CD4-positive, alpha-beta memory T cell (primary cell): ENCODE data around the gene TGFBR2. TPM values are rescaled to one million over a fixed set of nuclear protein-coding genes. Genes with fewer than 3 reads are reported as not detected.

Experiments used
- CTCF ChIA-PET: fragments of 350-600 bp; sonication (Branson Sonifier 250); formaldehyde crosslinking; loops from one replicate; lab custom pipeline; 2021; ENCODE audit warnings: inconsistent platforms; ENCODE audit not compliant: partially characterized antibody; lab: Charles Lee
- POLR2A ChIA-PET: fragments of 350-600 bp; sonication (Branson Sonifier 250); formaldehyde crosslinking; loops from one replicate; lab custom pipeline; 2021; ENCODE audit not compliant: partially characterized antibody; lab: Charles Lee
- DNase-seq, 5 donors: peaks; one replicate each; pipeline versions ENCODE4 v3.0.0 to v3.0.0-alpha.2; 2020 to 2022; ENCODE audit warnings: mixed read lengths in 1 of 5
- H3K27ac ChIP-seq: one replicate; pipeline ENCODE4 v1.7.0; 2013; ENCODE audit warnings: low read depth, low read length
- H3K27me3 ChIP-seq: 2 replicates; pipeline ENCODE4 v1.7.0; 2013; ENCODE audit warnings: mild to moderate bottlenecking, low read length, moderate library complexity; ENCODE audit not compliant: insufficient read depth
- H3K36me3 ChIP-seq: 2 replicates; pipeline ENCODE4 v1.7.0; 2013; ENCODE audit warnings: mild to moderate bottlenecking, low read length, moderate library complexity; ENCODE audit not compliant: insufficient read depth
- H3K4me1 ChIP-seq: 2 replicates; pipeline ENCODE4 v1.7.0; 2013; ENCODE audit warnings: mild to moderate bottlenecking, low read length, moderate library complexity; ENCODE audit not compliant: insufficient read depth
- H3K4me3 ChIP-seq, 2 donors: one replicate each; pipeline ENCODE4 v1.7.0; 2013; ENCODE audit warnings: low read length in 2 of 2, mild to moderate bottlenecking in 1 of 2
- H3K9me3 ChIP-seq, 2 donors: one replicate each; pipeline ENCODE4 v1.7.0; 2013; ENCODE audit warnings: low read length in 2 of 2, control low read depth in 1 of 2; ENCODE audit not compliant: control insufficient read depth in 1 of 2
- H3K27ac Mint-ChIP-seq, 7 donors: one replicate each; pipeline ENCODE4 v1.8.0; 2020 to 2021; ENCODE audit warnings: mixed read lengths in 7 of 7, mild to moderate bottlenecking in 6 of 7, inconsistent platforms in 3 of 7, moderate library complexity in 3 of 7
- H3K27me3 Mint-ChIP-seq, 2 donors: one replicate each; pipeline ENCODE4 v1.8.0; 2020 to 2021; ENCODE audit warnings: mixed read lengths in 2 of 2
- H3K36me3 Mint-ChIP-seq, 2 donors: one replicate each; pipeline ENCODE4 v1.8.0; 2020 to 2021; ENCODE audit warnings: mixed read lengths in 2 of 2, inconsistent platforms in 1 of 2, mild to moderate bottlenecking in 1 of 2
- H3K4me1 Mint-ChIP-seq, 4 donors: one replicate each; pipeline ENCODE4 v1.8.0; 2020 to 2021; ENCODE audit warnings: mixed read lengths in 4 of 4, mild to moderate bottlenecking in 1 of 4
- H3K4me3 Mint-ChIP-seq, 8 donors: one replicate each; pipeline ENCODE4 v1.8.0; 2020 to 2021; ENCODE audit warnings: mixed read lengths in 8 of 8, mild to moderate bottlenecking in 7 of 8, moderate library complexity in 6 of 8, inconsistent platforms in 3 of 8
- H3K9me3 Mint-ChIP-seq, 8 donors: one replicate each; pipeline ENCODE4 v1.8.0; 2020 to 2021; ENCODE audit warnings: mixed read lengths in 8 of 8, mild to moderate bottlenecking in 5 of 8, inconsistent platforms in 3 of 8, moderate library complexity in 1 of 8
- intact Hi-C: fragments of 100-400 bp; cut with micrococcal nuclease; formaldehyde crosslinking; loops from one replicate; pipeline ENCODE4 v1.15.1; 2023
- polyA plus RNA-seq, 2 donors: library from polyadenylated mRNA; unstranded; fragments of 300-500 nt; fragmentation: Illumina TruSeq; gene quantifications; one replicate each; pipeline ENCODE4 v1.2.3, GENCODE V29; 2021
- total RNA-seq, 2 experiments: library from RNA; stranded (reverse); gene quantifications; one replicate each; pipeline ENCODE4 v1.2.3, GENCODE V29; 2021

Gene TGFBR2
- total and polyA plus RNA-seq, 4 experiments from 2014 or later, result 58.7 to 110 (median 110) TPM

DNA sequence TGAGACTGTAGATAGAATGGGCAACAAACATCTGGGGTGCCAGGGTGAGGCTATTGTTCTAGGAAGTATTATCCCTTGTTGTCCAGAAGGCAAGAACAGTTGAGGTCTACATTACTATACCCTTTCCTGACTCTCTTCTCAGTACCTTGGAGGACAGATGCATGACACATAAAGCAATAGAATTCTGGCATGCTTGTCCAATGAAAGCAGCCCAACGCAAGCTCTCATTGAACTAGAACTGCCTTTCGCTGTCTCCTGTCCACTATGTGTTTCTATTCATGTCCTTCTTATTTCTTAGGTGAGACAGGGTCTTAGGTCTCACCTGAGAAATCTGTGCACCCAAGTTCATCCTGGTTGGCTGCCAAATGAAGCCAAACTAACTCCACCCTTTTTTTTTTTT is 68.6 kb downstream of the TGFBR2 start:
- peak overlapping the region; percentile 31 to 81 (median 63) for H3K4me3 Mint-ChIP-seq
- H3K4me1 ChIP-seq, result peaks cover 88% of the 10 kb centered on the region

DNA sequence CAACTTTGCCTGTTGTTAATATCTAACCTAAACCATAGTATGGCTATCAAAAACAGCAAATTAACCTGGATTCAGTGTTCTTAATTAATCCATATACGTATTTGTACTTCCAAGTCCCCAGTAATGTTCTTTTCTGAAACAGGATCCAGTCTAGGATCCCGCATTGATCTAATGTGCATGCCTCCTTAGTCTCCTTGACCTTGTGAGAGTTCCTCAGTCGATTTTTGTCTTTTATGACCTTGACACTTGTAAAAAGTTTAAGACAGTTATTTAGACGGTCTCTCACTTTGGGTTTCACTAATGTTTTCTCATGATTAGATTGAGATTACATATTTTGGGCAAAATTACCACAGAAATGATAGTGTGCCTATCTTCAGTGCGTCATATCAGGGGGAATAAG is 69.4 kb downstream of the TGFBR2 start:
- no peaks in the 10 kb centered on the region for H3K9me3 Mint-ChIP-seq

More for the DNA sequence above, 68.6 kb downstream of the TGFBR2 start:
- Histone ChIP-seq H3K36me3 (peaks cover 78% of the 10 kb centered on the region), H3K27me3 (no peaks in the 10 kb centered on the region), H3K9me3 (no peaks in the 10 kb centered on the region), H3K27ac (no peak overlapping the region), H3K4me3 (no peak overlapping the region)
- H3K27me3 Mint-ChIP-seq, result no peaks in the 10 kb centered on the region
- DNase-seq, result no peak
- H3K9me3 Mint-ChIP-seq, result no peaks in the 10 kb centered on the region
- peak overlapping the region; percentile 48 to 87 (median 62) for H3K27ac Mint-ChIP-seq
- ChIA-PET POLR2A (interaction anchor here (1.7 to 2.3 kb wide), 2 partner anchors 64 to 68 kb away, joined by 5 to 10 read pairs; partner anchors contain the start of gene TGFBR2), CTCF (interaction anchor here (0.8 kb wide), 1 partner anchor 320 kb away, joined by 3 read pairs; no protein-coding TSS in a partner anchor)
- H3K36me3 Mint-ChIP-seq, result peaks cover 88 to 98% of the 10 kb centered on the region in 2 donors
- peaks cover 70 to 100% (median 85%) of the 10 kb centered on the region in 4 donors for H3K4me1 Mint-ChIP-seq
- intact Hi-C loops, result no loop called here

DNA sequence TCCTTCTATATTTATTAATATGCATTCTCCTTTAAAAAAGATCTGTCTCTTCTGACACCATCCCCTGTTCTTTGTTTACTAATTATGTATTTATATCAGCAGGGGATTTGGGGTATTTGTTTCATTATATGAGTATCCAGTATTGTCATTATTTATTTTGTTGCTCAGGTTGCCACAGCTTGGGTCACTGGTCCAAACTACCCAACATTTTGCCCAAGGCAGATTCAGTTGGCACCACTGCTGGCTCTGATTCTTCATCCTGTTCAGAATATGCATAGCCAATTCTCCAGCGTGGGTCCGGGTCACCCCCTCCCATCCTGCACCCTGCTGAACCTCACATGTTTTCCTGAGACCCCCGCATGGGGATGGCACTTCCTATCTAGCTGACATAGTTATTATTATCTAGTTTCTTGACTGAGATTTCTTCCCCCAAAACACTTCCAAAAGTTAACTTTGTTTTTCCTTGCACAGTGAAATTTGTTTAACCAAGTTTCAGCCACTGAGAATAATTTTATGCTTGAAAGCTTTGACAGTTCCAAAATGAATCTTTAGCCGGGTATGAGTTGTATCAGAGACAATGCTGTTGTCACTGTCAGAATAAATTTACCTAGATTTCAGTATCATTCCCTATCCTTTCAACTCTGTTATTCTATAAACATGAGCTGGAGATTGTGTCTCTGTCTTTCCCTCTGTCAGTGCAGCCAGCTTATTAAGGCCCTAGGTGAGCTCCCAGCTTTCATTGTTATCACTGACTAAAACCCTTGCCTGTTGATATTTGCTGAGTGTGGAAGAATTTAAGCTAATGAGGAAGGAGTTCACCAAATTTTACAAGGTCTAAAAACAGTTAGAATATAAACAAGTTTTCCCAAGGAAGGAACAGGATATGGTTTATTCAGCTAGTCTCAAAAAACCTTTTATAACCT is 70.3 kb downstream of the TGFBR2 start:
- Mint-ChIP-seq H3K27ac (peak overlapping the region; percentile 39 to 77 (median 71)), H3K36me3 (peaks cover 86 to 95% of the 10 kb centered on the region in 2 donors), H3K9me3 (no peaks in the 10 kb centered on the region), H3K4me3 (peak overlapping the region in 7 of 8 donors; percentile 25 to 73 (median 47)), H3K4me1 (peaks cover 68 to 100% (median 87%) of the 10 kb centered on the region in 4 donors), H3K27me3 (no peaks in the 10 kb centered on the region)
- CTCF ChIA-PET, result interaction anchor here (1.3 to 2.3 kb wide), 5 partner anchors 16 to 357 kb away, joined by 3 to 8 read pairs (median 4); no protein-coding TSS in a partner anchor
- intact Hi-C loops, result loop anchor here (1.0 kb wide), 1 partner anchor 9 kb away; no protein-coding TSS in a partner anchor
- H3K27ac ChIP-seq, result no peak overlapping the region
- H3K4me1 ChIP-seq, result peaks cover 85% of the 10 kb centered on the region
- no peaks in the 10 kb centered on the region for H3K27me3 ChIP-seq
- POLR2A ChIA-PET, result interaction anchor here (0.9 to 4.0 kb wide), 8 partner anchors 9 to 69 kb away, joined by 3 to 21 read pairs (median 4); partner anchors contain the start of gene TGFBR2
- H3K4me3 ChIP-seq, result no peak overlapping the region
- no peak for DNase-seq
- H3K9me3 ChIP-seq, result no peaks in the 10 kb centered on the region
- H3K36me3 ChIP-seq, result peaks cover 64% of the 10 kb centered on the region

More for the DNA sequence above, 69.4 kb downstream of the TGFBR2 start:
- intact Hi-C loops, result loop anchor here (1.0 kb wide), 1 partner anchor 8 kb away; no protein-coding TSS in a partner anchor
- ChIA-PET CTCF (interaction anchor here (0.8 to 2.2 kb wide), 2 partner anchors 17 to 321 kb away, joined by 3 to 8 read pairs; no protein-coding TSS in a partner anchor), POLR2A (interaction anchor here (2.6 kb wide), 1 partner anchor 32 kb away, joined by 6 read pairs; no protein-coding TSS in a partner anchor)
- Mint-ChIP-seq H3K27me3 (no peaks in the 10 kb centered on the region), H3K4me1 (peaks cover 69 to 100% (median 87%) of the 10 kb centered on the region in 4 donors), H3K36me3 (peaks cover 88 to 97% of the 10 kb centered on the region in 2 donors), H3K27ac (peak overlapping the region in 6 of 7 donors; percentile 26 to 79 (median 58)), H3K4me3 (peak overlapping the region in 6 of 8 donors; percentile 47 to 81 (median 63))
- Histone ChIP-seq H3K27me3 (no peaks in the 10 kb centered on the region), H3K9me3 (no peaks in the 10 kb centered on the region), H3K4me1 (peaks cover 83% of the 10 kb centered on the region), H3K27ac (no peak overlapping the region), H3K4me3 (no peak overlapping the region), H3K36me3 (peaks cover 70% of the 10 kb centered on the region)
- no peak for DNase-seq

DNA sequence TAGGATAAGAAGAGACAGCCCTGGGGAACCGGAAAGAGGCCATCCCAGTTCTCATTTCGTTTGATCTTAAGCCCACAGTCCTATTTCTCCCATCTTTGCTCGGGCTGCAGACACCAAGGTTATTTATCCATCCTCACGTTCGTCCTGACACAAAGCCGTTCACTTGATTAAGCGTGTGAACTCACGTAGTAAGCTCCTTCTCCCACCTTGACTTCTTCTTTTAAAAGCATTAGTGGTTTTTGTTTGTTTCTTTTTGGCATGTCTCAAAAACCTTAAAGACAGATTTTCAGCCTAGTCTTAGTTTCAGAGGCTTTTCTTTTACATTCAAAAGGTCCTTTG is 70.9 kb downstream of the TGFBR2 start:
- ChIA-PET POLR2A (interaction anchor here (0.9 to 4.0 kb wide), 8 partner anchors 8 to 70 kb away, joined by 3 to 21 read pairs (median 4); partner anchors contain the start of gene TGFBR2), CTCF (interaction anchor here (1.3 to 2.3 kb wide), 6 partner anchors 16 to 358 kb away, joined by 3 to 8 read pairs (median 4); no protein-coding TSS in a partner anchor)
- no peak for DNase-seq
- H3K9me3 Mint-ChIP-seq, result no peaks in the 10 kb centered on the region
- peaks cover 69 to 100% (median 87%) of the 10 kb centered on the region in 4 donors for H3K4me1 Mint-ChIP-seq
- H3K9me3 ChIP-seq, result no peaks in the 10 kb centered on the region
- H3K36me3 ChIP-seq, result peaks cover 58% of the 10 kb centered on the region
- H3K27me3 Mint-ChIP-seq, result no peaks in the 10 kb centered on the region
- H3K27ac Mint-ChIP-seq, result peak overlapping the region; percentile 2 to 85 (median 47)
- no peaks in the 10 kb centered on the region for H3K27me3 ChIP-seq
- H3K27ac ChIP-seq, result no peak overlapping the region
- intact Hi-C loops, result no loop called here
- peak overlapping the region in 2 of 8 donors; percentile 39 to 53 for H3K4me3 Mint-ChIP-seq
- H3K4me3 ChIP-seq, result no peak overlapping the region
- H3K4me1 ChIP-seq, result peaks cover 86% of the 10 kb centered on the region
- H3K36me3 Mint-ChIP-seq, result peaks cover 85 to 93% of the 10 kb centered on the region in 2 donors

DNA sequence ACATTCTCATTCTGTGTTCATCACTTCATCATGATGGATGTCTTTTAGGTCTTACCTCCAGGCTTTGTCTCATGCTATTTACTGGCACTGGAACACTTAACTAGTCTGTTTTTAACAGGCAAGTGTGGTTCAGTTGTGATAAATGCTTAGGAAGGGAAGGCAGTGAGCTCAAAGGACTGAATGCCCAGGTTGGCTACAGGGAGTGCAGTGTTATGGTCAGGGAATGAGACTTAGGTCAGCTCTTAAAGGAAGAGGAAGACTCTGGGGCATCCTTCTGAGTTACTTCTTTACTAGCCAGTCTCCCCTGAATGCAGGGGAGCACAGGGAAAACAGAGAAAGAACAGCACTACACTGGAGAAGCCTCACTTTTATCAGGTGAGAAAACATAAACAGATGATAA is 72.6 kb downstream of the TGFBR2 start:
- no peak for DNase-seq
- Mint-ChIP-seq H3K4me1 (peaks cover 67 to 98% (median 85%) of the 10 kb centered on the region in 4 donors), H3K36me3 (peaks cover 80 to 87% of the 10 kb centered on the region in 2 donors), H3K4me3 (peak overlapping the region in 4 of 8 donors; percentile 3 to 28 (median 12)), H3K9me3 (no peaks in the 10 kb centered on the region), H3K27ac (peak overlapping the region in 5 of 7 donors; percentile 40 to 93 (median 76)), H3K27me3 (no peaks in the 10 kb centered on the region)
- no peak overlapping the region for H3K27ac ChIP-seq
- ChIA-PET CTCF (interaction anchor here (1.3 to 1.6 kb wide), 4 partner anchors 14 to 636 kb away, joined by 3 to 8 read pairs (median 3); partner anchors contain the start of gene TGFBR2), POLR2A (interaction anchor here (0.5 to 4.0 kb wide), 8 partner anchors 9 to 79 kb away, joined by 3 to 21 read pairs (median 4); partner anchors contain the start of gene TGFBR2)
- H3K4me1 ChIP-seq, result peaks cover 86% of the 10 kb centered on the region
- no peaks in the 10 kb centered on the region for H3K27me3 ChIP-seq
- H3K9me3 ChIP-seq, result no peaks in the 10 kb centered on the region
- intact Hi-C loops, result no loop called here
- peaks cover 48% of the 10 kb centered on the region for H3K36me3 ChIP-seq
- H3K4me3 ChIP-seq, result no peak overlapping the region

DNA sequence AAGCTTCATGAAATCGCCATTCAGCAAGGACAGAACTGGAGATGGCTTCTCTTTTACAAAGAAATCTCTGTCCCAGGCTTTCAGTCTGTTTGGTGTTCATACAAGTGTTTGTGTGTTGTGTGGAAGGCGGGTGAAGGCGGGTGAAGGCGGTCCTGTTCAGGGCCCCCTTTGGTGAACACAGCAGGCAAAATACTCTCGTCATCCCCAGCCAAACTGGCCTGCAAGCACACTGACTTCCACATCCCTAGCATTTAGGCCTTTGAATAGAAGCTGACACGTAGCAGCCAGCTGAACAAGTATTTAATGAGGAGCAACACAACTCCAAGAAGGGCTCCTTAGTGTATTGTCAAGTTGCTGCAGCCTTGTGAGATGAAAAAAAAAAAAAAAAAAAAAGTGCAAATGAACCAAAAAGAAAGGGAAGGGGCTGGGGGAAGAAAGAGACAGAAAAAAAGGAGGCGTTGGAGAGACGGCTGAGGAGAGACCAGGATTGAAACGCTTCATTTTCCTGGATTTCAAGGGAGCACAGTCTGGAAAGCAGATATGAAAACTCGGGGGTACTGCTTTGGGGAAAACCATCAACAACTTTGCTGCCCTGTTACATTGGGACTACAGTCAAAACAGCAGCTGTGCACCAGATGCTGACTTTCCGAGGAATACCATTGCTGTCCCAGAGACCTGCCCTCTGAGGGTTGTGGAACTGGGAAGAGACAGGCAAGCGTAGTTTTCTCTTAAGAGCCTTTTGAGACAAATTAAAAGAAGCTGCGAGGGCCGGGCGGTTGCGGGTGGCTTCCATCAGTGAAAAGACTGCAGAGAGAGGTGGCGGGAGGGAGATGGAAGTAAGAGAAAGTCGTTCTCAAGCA is 74.6 kb downstream of the TGFBR2 start:
- intact Hi-C loops, result no loop called here
- no peak for DNase-seq
- peaks cover 29% of the 10 kb centered on the region for H3K36me3 ChIP-seq

More for the DNA sequence above, 74.6 kb downstream of the TGFBR2 start:
- Mint-ChIP-seq H3K4me1 (peaks cover 63 to 98% (median 84%) of the 10 kb centered on the region in 4 donors), H3K9me3 (no peaks in the 10 kb centered on the region), H3K27me3 (no peaks in the 10 kb centered on the region), H3K27ac (peak overlapping the region; percentile 40 to 89 (median 82)), H3K36me3 (peaks cover 76 to 83% of the 10 kb centered on the region in 2 donors), H3K4me3 (peak overlapping the region; percentile 40 to 75 (median 62))
- Histone ChIP-seq H3K27me3 (no peaks in the 10 kb centered on the region), H3K9me3 (no peaks in the 10 kb centered on the region), H3K4me1 (peaks cover 86% of the 10 kb centered on the region), H3K4me3 (no peak overlapping the region), H3K27ac (no peak overlapping the region)
- POLR2A ChIA-PET, result interaction anchor here (1.1 to 2.5 kb wide), 5 partner anchors 9 to 74 kb away, joined by 3 to 10 read pairs (median 6); partner anchors contain the start of gene TGFBR2
- CTCF ChIA-PET, result interaction anchor here (1.3 kb wide), 2 partner anchors 12 to 76 kb away, joined by 3 read pairs; no protein-coding TSS in a partner anchor
